GM18505 (cell line): ENCODE measurements around the gene PLPP3.

Experiments
- ATAC-seq: cut with Tn5 transposase; IDR thresholded peaks from one replicate; pipeline ENCODE4 v1.9.1; 2021; ENCODE audit not compliant: unreplicated experiment
- POLR2A ChIP-seq: IDR thresholded peaks from 4 replicates; pipeline ENCODE4 v1.6.1; 2011; ENCODE audit warnings: borderline replicate concordance; ENCODE audit not compliant: insufficient read depth, insufficient read length; ENCODE audit errors: extremely low read depth

Gene PLPP3

GRCh38 chr1:56453417-56454078 lies 125.8 kb downstream of the PLPP3 start:
- TF ChIP-seq POLR2A, result no peak
- no peak for ATAC-seq

- no peak for ATAC-seq
- no peak for TF ChIP-seq POLR2A
These were observed 126.3 kb downstream of the PLPP3 start for GRCh38 chr1:56453016-56453415.

GRCh38 chr1:56452027-56453011 lies 127.0 kb downstream of the PLPP3 start:
- TF ChIP-seq POLR2A, result no peak
- no peak for ATAC-seq

GRCh38 chr1:56451491-56451890 lies 127.9 kb downstream of the PLPP3 start:
- TF ChIP-seq POLR2A, result no peak
- no peak for ATAC-seq

- TF ChIP-seq POLR2A, result no peak
- ATAC-seq, result no peak
These were observed 129.2 kb downstream of the PLPP3 start for GRCh38 chr1:56450004-56450666.

- ATAC-seq, result no peak
- TF ChIP-seq POLR2A, result no peak
These were observed 130.6 kb downstream of the PLPP3 start for GRCh38 chr1:56448529-56449300.

GRCh38 chr1:56447823-56448222 lies 131.5 kb downstream of the PLPP3 start:
- no peak for ATAC-seq
- TF ChIP-seq POLR2A, result no peak

- ATAC-seq, result no peak
- TF ChIP-seq POLR2A, result no peak
These were observed 132.7 kb downstream of the PLPP3 start for GRCh38 chr1:56446531-56447098.

- ATAC-seq, result no peak
- no peak for TF ChIP-seq POLR2A
These were observed 134.3 kb downstream of the PLPP3 start for GRCh38 chr1:56444960-56445646.
